Gastroesophageal sphincter (tissue), 4 donors: ENCODE results near the gene NPIPB4. TPM values are rescaled to one million over a fixed set of nuclear protein-coding genes. Genes with fewer than 3 reads are reported as not detected.
A peak's percentile ranks its signal among the peaks of the same experiment; 100 is the strongest.
"Not testable (repeated sequence)": the region's sequence is repeated elsewhere in the genome, so short reads cannot be mapped to it uniquely, and the experiment has no call there.

Source experiments
- ATAC-seq: fragments of 150-250 bp; one replicate; pipeline ENCODE4 v1.9.1; 2016; ENCODE audit warnings: mild to moderate bottlenecking, moderate library complexity
- H3K27ac ChIP-seq, 4 donors: fragments of 200-600 bp; sonication (generic) in 3 of 4; 1 replicate in 3 of 4; 2 replicates in 1 of 4; pipeline ENCODE4 v1.5.1; 2016 to 2019
- H3K27me3 ChIP-seq: fragments of 200-600 bp; sonication (generic); one replicate; pipeline ENCODE4 v1.5.1; 2019
- H3K36me3 ChIP-seq, 2 donors: fragments of 200-600 bp; sonication (generic); one replicate each; pipeline ENCODE4 v1.5.1; 2019; ENCODE audit warnings: control low read depth in 1 of 2
- H3K4me1 ChIP-seq, 3 donors: fragments of 200-600 bp; sonication (generic); 1 replicate in 2 of 3; 2 replicates in 1 of 3; pipeline ENCODE4 v1.5.1; 2016 to 2019; ENCODE audit warnings: control low read depth in 2 of 3
- H3K4me3 ChIP-seq, 2 donors: fragments of 200-600 bp; sonication (generic); one replicate each; pipeline ENCODE4 v1.5.1; 2019; ENCODE audit warnings: mild to moderate bottlenecking in 1 of 2, moderate library complexity in 1 of 2
- H3K9me3 ChIP-seq, 3 donors: fragments of 200-600 bp; sonication (generic); one replicate each; pipeline ENCODE4 v1.5.1; 2017 to 2019; ENCODE audit warnings: control low read depth in 2 of 3
- WGBS, 2 donors: methylation state at CpG; one replicate each; pipeline ENCODE4 v1.1.5; 2018; ENCODE audit warnings: low coverage in 1 of 2; 5-methylcytosine and 5-hydroxymethylcytosine counted together
- total RNA-seq, 4 donors: library from RNA; depleted of rRNA; stranded (reverse); fragments of >200 nt; gene quantifications; one replicate each; pipeline ENCODE4 v1.1.0, GENCODE V29; 2016

NPIPB4 gene
- total RNA-seq: 10 to 100 TPM in 3 of 4 donors, 1 to 10 TPM in 1; 2.6 to 98.7 (median 49.4) TPM

DNA sequence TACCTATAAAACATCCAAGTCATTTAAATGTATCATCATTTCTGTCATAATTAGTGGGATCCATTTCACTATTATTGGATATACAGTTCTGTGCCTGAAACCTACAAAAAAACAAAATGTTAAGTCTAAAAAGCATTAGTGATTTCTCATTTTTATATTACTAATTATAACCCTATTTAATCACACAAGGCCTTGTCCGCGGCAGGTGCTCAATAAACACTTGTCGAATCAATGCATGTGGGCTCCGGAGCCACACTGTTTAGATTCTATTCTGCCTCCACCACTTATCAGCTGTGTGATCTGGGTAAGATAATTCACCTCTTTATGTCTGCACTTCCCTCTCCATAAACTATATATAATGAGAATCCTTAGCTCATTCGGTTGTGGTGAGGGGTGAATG, at the start of gene NPIPB4:
NPIPB4 (minus strand) TSS at position 101 of the 400 bp plus-strand sequence. CDS start 378 bp downstream, outside the sequence.
- not testable (repeated sequence) for H3K4me1 ChIP-seq, H3K4me3 ChIP-seq, H3K9me3 ChIP-seq, H3K27ac ChIP-seq, H3K27me3 ChIP-seq, H3K36me3 ChIP-seq, ATAC-seq
- no CpG with 5 or more reads among the region's 5 CpGs for WGBS, 2 donors

DNA sequence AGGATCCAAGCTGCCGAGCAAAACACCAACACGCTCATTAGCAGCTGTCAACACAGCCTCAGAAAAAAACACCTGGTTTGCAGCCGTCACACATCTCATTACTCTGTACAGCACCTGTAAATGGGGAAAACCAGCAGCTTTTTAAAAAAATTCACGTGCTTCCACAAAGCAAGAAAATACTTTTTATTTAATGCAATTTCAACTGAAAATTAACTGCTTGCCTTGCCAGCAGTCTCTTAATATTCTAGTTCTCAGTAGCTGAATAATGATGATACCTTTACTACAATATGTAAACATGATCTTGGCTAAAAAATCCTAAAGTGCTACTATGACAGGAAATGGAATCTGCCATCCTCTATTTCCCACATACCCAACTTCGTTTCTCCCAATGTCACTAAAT, 41.4 kb upstream of the NPIPB4 start:
- not testable (repeated sequence) for H3K4me3 ChIP-seq, H3K9me3 ChIP-seq, H3K27ac ChIP-seq, H3K4me1 ChIP-seq, H3K27me3 ChIP-seq, H3K36me3 ChIP-seq, ATAC-seq
- 80 to 86% methylated on average over 2 to 3 of the region's 5 CpGs for WGBS, 2 donors

DNA sequence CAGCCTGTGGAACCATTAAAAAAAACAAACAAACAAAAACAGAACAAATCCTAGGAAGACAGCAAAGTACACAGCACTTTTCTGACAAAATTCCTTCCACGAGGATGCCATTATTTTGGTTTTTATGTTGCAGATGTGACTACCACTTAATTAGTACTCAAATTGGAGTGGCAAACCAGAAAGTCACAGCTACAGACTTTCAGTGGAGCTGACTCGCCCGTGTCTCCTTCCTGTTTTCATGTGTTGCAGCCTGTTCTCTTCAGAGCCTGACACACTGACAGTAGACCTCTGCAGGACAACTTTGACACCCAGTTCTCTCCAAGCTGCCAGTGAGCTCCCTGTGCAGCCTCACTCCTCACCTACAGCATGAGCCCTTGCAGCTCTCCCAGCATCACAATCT, 24.4 kb upstream of the NPIPB4 start:
- not testable (repeated sequence) for ATAC-seq, H3K36me3 ChIP-seq, H3K9me3 ChIP-seq, H3K4me1 ChIP-seq, H3K27ac ChIP-seq, H3K27me3 ChIP-seq, H3K4me3 ChIP-seq
- WGBS, 2 donors: 23 to 31% methylated on average over 3 of the region's 3 CpGs

GRCh38 chr16:21837186-21837585, 20.4 kb downstream of the NPIPB4 start:
- not testable (repeated sequence) for H3K36me3 ChIP-seq, H3K4me1 ChIP-seq, H3K4me3 ChIP-seq, H3K27me3 ChIP-seq, ATAC-seq, H3K9me3 ChIP-seq, H3K27ac ChIP-seq
- WGBS, 2 donors: no CpG with 5 or more reads among the region's 13 CpGs

DNA sequence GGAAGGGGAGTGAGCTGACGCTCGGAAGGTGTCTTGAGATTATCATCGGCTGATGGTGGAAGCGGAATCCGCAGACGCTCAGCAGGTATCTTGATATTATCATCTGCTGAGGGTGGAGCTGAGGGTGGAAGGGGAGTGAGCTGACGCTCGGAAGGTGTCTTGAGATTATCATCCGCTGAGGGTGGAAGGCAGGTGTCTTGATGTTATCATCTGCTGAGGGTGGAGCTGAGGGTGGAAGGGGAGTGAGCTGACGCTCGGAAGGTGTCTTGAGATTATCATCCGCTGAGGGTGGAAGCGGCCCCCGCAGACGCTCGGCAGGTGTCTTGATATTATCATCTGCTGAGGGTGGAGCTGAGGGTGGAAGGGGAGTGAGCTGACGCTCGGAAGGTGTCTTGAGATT, 21.2 kb downstream of the NPIPB4 start:
- not testable (repeated sequence) for H3K4me1 ChIP-seq, H3K36me3 ChIP-seq, H3K4me3 ChIP-seq, H3K27ac ChIP-seq, H3K9me3 ChIP-seq, H3K27me3 ChIP-seq, ATAC-seq
- WGBS, 2 donors: 40% methylated on average over 1 of the region's 18 CpGs; no CpG with 5 or more reads in 1 of the 2 donors

DNA sequence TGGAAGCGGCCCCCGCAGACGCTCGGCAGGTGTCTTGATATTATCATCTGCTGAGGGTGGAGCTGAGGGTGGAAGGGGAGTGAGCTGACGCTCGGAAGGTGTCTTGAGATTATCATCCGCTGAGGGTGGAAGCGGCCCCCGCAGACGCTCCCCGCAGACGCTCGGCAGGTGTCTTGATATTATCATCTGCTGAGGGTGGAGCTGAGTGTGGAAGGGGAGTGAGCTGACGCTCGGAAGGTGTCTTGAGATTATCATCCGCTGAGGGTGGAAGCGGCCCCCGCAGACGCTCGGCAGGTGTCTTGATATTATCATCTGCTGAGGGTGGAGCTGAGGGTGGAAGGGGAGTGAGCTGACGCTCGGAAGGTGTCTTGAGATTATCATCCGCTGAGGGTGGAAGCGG, 21.8 kb downstream of the NPIPB4 start:
- not testable (repeated sequence) for H3K27me3 ChIP-seq, H3K27ac ChIP-seq, H3K9me3 ChIP-seq, H3K36me3 ChIP-seq, H3K4me3 ChIP-seq, ATAC-seq, H3K4me1 ChIP-seq
- WGBS, 2 donors: no CpG with 5 or more reads among the region's 24 CpGs

DNA sequence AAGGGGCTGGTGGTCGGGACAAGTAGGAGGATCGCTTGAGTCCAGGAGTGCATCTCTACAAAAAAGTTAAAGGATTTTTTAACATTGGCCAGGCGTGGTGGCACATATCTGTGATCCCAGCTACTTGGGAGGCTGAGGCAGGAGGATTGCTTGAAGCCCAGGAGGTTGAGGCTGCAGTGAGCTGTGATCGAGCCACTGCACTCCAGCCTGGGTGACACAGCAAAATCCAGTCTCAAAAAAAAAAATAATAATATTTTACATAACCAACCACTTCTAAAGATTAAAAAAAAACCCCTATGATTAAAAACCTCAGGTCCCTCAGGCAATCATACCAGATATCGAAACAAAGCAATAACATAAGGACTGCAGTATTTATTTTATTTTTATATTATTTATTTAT, 23.3 kb downstream of the NPIPB4 start:
- not testable (repeated sequence) for ATAC-seq, H3K27me3 ChIP-seq, H3K4me3 ChIP-seq, H3K36me3 ChIP-seq, H3K4me1 ChIP-seq, H3K9me3 ChIP-seq, H3K27ac ChIP-seq
- WGBS, 2 donors: 40% methylated on average over 1 of the region's 5 CpGs; no CpG with 5 or more reads in 1 of the 2 donors

- not testable (repeated sequence) for H3K9me3 ChIP-seq, H3K27ac ChIP-seq, H3K4me1 ChIP-seq, ATAC-seq, H3K36me3 ChIP-seq, H3K4me3 ChIP-seq, H3K27me3 ChIP-seq
- 75 to 80% methylated on average over 1 to 6 of the region's 8 CpGs for WGBS, 2 donors
These were observed 27.6 kb downstream of the NPIPB4 start for GRCh38 chr16:21829929-21830328.

- H3K36me3 ChIP-seq, H3K9me3 ChIP-seq, H3K4me3 ChIP-seq, H3K27me3 ChIP-seq, H3K4me1 ChIP-seq, ATAC-seq: not testable (repeated sequence)
- peak overlapping the region in 1 of 4 donors; percentile 40 for H3K27ac ChIP-seq
- WGBS, 2 donors: 14 to 35% methylated on average over 1 to 4 of the region's 5 CpGs
These were observed 31.4 kb downstream of the NPIPB4 start for GRCh38 chr16:21826067-21826706.

DNA sequence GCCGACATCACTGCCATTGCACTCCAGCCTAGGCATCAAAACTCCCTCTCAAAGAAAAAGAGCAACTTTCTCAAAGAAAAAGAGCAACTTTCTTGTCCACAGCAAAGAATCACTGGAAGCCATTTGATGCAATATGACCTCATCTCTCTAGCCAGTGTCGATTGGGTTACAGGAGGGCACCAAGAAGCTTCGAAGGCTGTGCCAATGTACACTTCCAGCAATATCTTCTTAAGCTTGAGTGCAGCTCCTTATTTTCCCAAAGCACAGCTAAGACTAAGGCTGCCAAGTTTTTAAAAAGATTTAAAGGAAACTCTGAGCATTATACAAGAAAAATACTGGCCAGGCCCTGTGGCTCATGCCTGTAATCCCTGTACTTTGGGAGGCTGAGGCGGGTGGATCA, 32.0 kb downstream of the NPIPB4 start:
- not testable (repeated sequence) for H3K4me3 ChIP-seq, H3K36me3 ChIP-seq, H3K4me1 ChIP-seq, H3K9me3 ChIP-seq, ATAC-seq, H3K27me3 ChIP-seq
- peak overlapping the region in 1 of 4 donors; percentile 40 for H3K27ac ChIP-seq
- WGBS, 2 donors: 43 to 60% methylated on average over 1 to 2 of the region's 4 CpGs

DNA sequence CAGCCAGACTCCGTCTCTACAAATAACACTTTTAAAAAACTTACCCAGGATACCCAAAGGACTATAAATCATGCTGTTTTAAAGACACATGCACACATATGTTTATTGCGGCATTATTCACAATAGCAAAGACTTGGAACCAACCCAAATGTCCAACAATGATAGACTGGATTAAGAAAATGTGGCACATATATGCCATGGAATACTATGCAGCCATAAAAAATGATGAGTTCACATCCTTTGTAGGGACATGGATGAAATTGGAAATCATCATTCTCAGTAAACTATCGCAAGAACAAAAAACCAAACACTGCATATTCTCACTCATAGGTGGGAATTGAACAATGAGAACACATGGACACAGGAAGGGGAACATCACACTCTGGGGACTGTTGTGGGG, 34.3 kb downstream of the NPIPB4 start:
- H3K9me3 ChIP-seq, H3K27me3 ChIP-seq, ATAC-seq, H3K36me3 ChIP-seq, H3K27ac ChIP-seq, H3K4me3 ChIP-seq: not testable (repeated sequence)
- H3K4me1 ChIP-seq: peaks cover 0 to 14% (median 3%) of the 10 kb centered on the region in 3 donors
- 82% methylated on average over 2 of the region's 3 CpGs; no CpG with 5 or more reads in 1 of the 2 donors for WGBS, 2 donors

GRCh38 chr16:21820908-21821465, 36.6 kb downstream of the NPIPB4 start:
- 40 to 87% methylated on average over 2 to 8 of the region's 15 CpGs for WGBS, 2 donors
- ATAC-seq: not testable (repeated sequence)

More at GRCh38 chr16:21820908-21821465, 36.6 kb downstream of the NPIPB4 start:
- peaks cover 0 to 14% (median 3%) of the 10 kb centered on the region in 3 donors for H3K4me1 ChIP-seq
- H3K27me3 ChIP-seq, H3K9me3 ChIP-seq: not testable (repeated sequence)
- H3K36me3 ChIP-seq: peaks cover 0 to 10% of the 10 kb centered on the region in 2 donors
- peak overlapping the region; percentile 55 to 61 for H3K4me3 ChIP-seq
- peak overlapping the region in 2 of 4 donors; percentile 76 to 79 for H3K27ac ChIP-seq
